CD1c-positive myeloid dendritic cell (primary cell): ENCODE data around the gene NEU2.
A peak's percentile ranks its signal among the peaks of the same experiment; 100 is the strongest.
"Not testable (repeated sequence)": the region's sequence is repeated elsewhere in the genome, so short reads cannot be mapped to it uniquely, and the experiment has no call there.

ENCODE experiments used
- DNase-seq: peaks from one replicate; pipeline ENCODE4 v3.0.0-alpha.2; 2016; ENCODE audit errors: extremely low spot score

NEU2 gene

DNA sequence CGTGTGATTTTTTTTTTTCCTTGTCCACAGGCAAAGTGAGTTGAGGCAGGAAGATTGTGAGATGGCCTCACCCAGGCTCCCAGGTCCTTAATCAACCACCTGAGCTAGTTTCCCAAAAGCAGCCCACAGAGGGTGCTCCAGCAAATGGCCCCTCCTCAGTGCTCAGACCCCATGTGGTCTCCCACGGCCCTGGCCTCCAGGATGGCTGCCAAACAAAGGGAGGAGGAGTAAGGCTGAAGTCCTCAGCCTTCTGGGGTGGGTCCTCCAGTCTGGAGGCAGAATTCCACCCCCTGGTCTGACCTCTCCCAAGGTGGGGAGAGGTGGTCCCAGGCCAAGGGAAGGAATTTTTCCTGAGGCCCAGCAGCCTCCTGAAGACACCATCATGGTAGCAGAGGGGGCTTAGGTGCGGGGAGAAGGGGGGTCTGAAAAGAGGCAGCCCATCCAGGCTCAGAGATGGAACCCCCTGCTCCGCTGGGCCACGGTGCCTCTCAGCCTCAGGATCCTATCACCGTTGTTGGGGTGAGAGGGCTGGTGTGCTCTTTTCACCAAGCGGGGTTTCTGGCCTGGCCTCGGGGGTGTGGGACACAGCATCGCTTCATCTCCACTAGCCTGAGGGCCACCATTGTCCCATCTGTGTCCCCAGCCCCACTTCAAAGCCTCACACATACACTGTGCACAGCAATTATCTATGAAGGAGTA, 21.8 kb upstream of the NEU2 start:
- DNase-seq, result no peak

DNA sequence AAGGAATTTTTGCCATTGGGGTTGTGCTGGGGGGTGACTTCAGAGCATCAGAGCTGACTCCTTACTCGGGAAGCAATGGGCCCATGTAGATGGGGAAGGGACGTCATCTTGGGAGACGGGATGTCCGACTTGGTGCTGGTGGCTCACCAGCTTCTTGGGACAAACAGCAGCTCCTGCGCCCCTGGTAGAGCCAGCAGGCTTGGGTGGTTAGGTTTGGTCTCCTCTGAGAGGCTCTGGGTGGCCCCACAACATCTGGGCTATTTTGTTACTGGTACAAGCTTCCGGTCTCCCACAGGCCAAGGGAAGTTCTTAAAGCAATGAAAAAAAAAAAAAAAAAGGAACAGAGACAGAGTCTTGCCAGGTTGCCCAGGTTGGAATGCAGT, 21.2 kb upstream of the NEU2 start:
- DNase-seq, result no peak

DNA sequence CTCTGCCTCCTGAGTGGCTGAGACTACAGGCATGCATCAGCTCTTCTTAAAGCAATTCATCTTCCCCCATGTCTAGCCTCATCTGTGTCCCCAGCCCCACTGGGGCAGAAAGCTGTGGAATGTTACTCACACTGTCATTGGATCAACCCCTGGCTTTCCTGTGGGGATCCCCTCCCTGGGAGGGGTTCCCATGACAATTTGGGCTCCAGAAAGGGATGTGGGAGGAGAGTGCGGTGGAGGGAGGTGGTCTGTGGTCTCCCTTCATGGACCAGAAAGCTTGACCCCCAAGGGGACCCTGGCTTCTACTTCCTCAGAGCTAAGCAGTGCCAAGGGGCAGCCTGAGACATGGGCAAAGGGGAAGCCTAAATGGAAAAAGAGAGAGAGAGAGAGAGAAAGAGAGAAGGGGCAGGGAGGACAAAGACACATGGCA, 20.8 kb upstream of the NEU2 start:
- no peak for DNase-seq

DNA sequence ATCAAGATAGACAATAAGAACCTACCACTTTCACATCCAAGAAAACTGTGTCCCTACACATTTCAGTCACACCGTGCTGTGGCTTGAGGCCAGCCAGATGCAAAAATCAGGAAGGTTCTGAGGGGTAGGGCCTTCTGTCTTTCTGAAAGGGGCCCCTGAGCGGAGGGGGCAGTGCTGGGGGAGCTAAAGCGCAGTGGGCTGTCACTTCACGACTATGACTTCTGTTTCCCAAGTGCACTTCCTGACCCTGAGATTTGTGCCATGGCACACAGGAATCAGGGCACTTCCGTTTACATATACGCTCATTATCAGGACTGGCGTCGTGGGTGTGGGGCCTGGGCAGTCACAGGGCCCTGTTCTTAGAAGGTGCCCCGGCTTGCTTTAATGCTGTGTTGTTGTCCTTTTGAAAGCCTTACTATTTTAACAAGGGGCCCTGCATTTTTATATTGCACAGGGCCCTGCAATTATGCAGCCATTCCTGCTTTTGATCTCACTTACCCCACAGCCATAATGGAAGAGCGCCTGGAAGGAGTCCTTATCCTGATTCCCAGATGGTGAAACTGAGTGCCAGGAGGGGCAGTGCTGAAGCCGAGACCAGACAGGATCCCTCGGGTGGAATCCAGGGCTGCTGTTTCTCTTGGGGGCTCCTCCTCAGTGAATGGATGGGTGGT, 20.0 kb upstream of the NEU2 start:
- peak; percentile 54 for DNase-seq

DNA sequence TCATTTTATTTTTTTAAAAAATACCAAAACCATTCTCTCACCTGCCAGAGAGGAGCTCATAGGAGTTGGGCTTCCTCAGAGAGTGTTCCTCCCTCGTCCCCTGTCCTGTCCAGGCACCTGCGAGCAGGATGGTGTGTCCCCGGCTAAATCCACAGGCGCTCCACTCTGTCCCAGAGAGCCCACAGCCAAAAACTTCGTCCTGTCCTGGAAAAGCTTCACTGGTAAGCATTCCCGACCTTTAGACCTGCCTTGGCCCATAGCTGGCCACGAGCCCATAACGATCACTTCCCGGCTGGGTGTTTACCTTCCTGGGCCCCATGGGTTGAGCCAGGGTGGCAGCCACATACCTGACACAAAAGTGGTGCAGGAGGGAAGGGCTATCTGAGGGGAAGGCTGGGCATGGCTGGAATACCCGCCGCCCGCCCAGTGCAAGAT, 19.4 kb upstream of the NEU2 start, which contains the start of gene NGEF:
TSS of gene NGEF (minus strand) at position 230 of the 435 bp plus-strand sequence. CDS start 38,366 bp downstream, outside the sequence.
- DNase-seq, result no peak

DNA sequence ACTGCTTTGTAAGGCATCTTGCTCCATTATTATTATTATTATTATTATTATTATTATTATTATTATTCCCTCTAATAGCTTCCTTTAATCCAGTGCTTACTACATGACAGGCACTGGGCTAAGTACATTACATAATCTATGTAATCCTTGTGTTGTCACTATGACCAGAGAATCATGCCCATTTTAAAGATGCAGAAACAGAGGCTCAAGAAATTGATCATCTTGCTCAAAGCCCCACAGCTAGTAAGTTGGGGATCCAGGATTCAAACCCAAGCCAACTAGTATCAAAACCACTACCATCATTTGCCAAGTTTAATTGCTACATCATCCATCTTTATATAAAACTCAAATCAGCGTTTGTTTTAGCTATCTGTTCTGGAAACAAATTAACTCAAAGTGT, 18.8 kb upstream of the NEU2 start:
- DNase-seq, result no peak

DNA sequence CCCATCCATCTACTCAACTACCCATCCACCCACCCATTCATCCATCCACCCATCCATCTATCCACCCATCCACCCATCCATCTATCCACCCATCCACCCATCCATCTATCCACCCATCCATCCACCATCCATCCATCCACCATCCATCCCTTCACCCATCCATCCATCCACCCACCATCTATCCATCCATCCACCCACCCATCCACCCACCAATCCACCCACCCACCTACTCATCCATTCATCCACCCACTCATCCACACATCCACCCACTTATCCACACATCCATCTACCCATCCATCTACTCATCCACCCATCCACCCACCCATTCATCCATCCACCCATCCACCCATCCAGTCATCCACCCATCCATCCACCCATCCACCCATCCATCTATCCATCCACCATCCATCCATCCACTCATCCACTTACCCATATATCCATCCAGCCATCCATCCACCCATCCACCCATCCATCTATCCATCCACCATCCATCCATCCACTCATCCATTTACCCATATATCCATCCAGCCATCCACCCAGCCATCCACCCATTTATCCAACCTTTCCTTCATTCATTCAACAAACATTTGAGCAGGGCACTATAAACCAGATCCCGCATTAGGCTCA, 17.3 kb upstream of the NEU2 start:
- DNase-seq, result no peak

DNA sequence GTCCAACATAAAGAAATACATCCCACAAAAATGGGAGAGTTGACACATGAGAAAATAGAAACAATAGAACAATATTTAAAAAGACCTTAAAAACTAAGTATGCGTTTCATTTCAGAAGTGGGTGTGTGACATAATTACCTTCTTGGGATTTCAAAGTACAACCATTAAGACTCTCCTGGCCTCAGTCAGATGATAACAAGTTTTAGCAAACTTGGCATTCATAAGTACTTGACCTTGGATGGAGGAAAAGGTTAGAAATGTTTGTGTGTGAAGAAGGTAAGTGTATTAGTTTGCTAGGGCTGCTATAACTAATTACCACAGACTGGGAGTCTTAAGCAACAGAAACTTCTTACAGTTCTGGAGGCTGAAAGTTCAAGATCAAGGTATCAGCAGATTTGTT, 14.5 kb upstream of the NEU2 start:
- DNase-seq, result no peak

DNA sequence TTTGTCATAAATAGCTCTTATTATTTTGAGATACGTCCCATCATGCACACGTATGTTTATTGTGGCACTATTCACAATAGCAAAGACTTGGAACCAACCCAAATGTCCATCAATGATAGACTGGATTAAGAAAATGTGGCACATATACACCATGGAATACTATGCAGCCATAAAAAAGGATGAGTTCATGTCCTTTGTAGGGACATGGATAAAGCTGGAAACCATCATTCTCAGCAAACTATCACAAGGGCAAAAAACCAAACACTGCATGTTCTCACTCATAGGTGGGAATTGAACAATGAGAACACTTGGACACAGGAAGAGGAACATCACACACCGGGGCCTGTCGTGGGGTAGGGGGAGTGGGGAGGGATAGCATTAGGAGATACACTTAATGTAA, 12.9 kb upstream of the NEU2 start:
- DNase-seq, result not testable (repeated sequence)

DNA sequence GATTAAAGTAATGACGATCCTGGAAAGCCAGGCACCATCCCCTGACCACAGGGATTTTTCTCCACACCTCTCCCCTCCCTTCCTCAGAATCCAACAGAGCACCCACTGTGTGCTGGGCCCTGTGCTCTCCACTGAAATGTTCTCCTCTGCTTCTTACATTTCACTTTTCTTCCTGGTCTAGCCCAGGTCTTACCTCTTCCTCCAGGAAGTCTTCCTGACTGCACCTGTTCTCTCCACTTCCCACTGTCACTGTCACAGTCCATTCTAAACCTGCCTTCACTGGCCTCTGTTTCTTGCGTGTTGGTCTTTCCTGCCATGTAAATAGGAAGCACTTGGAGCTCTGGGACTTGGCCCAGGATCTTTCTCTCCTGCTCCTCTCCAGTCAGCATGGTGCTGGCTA, 12.0 kb upstream of the NEU2 start:
- no peak for DNase-seq

DNA sequence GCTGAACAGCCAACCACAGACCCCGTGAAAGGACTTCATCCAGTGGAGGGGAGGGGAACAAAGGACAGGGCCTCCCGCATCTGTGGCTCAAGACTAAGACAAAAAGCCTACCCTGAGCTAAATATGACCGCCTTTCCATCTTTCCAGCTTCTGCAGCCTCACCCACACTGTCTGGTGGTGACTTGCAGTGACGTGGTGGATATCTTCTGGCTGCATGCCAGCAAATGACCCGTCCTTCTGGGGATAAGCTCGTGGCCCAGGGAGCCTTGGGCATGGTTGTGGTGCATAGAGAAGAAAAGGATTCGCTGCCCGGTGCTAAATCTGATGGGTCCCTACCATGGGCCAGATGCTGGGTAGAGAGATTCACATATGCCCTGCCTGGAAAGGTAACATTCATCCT, 10.7 kb upstream of the NEU2 start:
- DNase-seq, result no peak

DNA sequence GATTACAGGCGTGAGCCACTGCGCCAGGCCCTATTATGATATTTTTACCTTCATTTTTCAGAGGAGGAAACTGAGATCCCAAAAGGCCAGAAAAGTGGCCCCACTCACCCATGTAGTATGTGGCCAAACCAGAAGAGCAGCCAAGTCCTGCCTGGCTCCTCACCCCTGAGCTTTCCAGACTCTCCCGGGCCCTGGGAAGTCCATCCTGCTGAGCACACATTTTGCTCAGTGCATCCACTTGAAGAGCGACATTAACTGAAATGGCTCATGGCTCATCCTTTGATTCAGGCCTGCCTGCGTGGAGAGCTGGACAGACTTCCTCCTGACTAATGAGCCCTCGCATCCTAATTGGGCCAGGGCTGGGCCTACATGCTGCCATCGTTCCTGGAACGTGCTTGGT, 9.9 kb upstream of the NEU2 start:
- no peak for DNase-seq

DNA sequence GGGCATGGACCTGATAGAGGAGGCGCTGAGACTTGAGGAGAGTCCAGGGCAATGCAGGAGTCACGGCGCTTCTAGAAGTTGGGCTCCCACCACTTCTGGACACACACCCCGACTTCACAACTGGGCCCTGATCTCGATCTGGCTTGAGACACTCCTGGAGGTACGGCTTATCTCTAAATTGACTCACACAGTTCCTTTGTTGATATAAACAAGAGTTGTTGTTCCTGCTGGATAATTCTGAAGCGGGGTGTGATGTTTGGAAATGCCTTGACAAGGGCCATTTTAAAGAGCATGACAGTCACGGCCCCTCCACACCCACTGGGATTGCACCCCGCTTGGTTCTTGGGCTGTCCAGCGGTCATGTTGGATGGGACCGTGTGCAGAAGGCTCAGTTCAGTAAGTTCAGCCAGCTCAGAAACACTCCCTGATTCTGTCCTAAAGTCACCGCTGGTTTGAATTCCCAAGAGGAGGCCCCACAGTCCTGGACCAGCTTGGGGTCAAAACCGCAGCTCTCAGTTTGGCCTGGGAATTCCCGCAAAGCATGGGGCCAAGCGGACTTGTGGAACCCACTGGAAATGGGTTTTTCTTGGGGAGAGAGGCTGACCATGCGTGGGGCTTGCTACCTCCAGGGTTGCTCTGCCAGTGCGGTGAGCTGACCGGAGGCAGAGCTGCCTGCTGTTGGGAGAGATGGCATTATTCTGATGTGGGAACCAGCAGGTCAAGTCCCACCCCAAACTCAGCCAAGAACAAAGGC, 9.3 kb upstream of the NEU2 start:
- no peak for DNase-seq

DNA sequence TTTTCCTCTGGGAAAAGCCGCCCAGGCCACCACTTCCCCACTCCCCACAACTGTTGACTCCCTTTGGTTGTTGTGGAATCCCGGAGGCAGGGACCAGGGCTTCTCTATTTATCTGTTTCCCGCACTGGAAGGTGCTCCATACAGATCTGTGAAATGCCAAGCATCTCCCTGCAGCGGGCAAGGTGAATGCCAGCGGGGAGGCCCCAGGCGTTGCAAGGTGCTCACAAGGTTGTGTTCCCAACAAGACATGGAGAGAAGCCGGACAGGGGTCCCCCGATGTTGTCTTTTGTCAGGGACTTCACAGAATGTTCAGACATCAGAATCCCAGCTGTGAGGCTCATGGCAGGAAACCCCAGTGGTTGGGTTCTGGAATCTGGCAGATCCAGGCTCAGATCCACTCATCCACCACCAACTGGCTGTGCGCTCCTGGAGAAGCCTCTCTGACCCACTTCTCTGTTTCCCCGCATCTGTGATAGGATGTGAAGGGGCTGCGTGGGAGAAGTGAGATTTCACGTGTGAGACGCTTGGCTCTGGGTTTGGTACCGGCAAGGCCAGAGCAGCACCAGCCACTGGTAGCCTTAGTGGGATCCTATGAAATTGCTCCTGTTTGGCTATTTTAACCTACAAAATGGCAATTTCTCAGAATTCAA, 8.6 kb upstream of the NEU2 start:
- DNase-seq, result no peak

DNA sequence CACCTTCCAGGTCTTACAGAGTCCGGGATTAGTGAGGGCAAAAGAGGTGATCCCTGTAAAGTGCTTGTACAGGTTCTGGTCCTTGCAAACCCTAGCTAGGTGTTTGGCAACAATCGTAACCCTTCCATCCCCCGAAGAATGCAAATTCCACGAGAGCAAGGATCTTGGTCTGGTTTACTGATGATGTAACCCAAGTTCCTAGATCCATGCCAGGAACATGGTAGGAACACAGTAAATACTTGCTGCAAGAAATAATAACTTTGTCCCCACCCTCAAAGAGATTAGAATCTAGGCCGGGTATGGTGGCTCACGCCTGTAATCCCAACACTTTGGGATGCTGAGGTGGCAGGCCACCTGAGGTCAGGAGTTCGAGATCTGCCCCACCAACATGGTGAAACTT, 6.8 kb upstream of the NEU2 start:
- no peak for DNase-seq

DNA sequence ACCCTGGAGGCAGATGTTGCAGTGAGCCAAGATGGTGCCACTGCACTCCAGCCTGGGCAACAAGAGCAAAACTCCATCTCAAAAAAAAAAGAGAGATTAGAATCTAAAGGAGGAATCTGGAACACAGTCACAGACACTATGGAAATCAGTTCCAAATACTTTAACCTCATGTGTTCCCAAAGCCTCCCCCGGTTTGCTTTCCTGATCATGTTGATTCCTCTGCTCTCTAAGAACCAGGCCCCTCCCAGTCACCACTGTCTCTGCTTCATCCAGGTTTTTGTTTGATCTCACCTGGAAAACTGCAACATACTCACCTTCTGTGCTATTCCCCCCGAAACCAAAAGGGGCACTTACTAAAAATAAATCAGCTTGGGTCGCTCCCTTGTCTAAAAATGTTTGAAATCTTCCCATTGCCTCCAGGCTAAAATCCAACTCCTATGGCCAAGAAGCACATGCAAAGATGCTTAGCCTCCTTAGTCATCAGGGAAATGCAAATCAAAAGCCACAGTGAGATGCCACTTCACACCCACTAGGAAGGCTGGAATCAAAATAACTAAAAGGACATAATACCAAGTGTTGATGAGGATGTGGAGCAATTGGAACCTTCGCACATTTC, 6.2 kb upstream of the NEU2 start:
- no peak for DNase-seq

DNA sequence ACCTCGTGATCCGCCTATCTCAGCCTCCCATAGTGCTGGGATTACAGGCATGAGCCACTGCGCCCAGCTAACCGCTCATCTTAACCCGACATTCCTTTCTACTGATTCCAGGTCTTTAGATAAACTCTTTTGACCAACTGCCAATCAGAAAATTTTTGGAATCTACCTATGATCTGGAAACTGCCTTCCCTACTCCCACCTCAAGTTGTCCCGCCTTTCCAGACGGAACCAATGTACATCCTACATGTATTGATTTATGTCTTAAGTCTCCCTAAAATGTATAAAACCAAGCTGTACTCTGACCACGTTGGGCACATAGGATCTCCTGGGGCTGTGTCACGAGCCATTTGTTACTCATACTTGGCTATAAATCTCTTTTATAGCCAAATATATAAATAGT, 3.2 kb upstream of the NEU2 start:
- no peak for DNase-seq

DNA sequence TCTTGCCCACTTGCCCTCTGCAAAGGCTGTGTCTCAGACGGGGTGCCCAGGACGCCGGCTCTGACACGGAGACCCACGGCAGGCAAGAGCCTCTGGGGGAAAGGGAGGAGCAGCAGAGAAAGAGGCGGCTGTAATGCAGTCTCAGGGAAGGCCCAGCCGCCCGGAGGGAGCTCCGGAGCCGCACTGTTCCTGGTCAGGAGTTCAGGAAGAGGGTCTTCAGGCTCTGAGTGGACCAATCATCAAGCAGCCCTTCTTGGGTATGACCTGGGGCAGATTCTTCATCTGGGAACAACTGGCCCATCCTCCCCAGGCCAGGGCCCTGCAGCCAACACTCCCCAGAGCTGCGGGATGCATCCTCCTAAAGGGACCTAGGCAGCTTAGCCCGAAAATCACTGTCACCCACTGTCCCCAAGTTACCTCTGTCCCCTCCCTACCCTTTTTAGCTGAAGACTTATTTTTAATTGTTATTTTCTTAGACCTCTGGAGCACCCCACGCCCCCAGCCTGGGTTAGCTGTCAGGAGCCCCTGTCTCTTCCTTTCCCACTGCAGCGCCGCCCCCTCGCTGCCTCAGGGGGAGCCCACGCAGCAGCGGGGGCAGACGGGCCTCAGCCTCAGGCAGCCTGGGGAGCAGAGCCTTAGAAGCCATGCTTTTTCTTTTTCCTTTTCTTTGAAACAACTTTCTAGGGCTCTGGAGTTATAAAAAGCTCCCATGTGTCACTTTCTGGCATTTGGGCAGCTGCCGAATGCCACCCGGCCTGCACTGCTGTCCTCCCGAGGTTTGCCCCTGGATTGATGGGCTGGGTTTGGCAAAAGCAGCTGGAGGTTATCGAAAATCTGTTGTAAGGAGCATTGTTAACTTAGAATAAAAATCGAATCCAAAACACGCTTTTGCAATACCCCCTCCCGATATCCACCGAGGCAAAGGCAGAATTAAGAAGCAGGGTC, 644 bp upstream of the NEU2 start:
- no peak for DNase-seq

DNA sequence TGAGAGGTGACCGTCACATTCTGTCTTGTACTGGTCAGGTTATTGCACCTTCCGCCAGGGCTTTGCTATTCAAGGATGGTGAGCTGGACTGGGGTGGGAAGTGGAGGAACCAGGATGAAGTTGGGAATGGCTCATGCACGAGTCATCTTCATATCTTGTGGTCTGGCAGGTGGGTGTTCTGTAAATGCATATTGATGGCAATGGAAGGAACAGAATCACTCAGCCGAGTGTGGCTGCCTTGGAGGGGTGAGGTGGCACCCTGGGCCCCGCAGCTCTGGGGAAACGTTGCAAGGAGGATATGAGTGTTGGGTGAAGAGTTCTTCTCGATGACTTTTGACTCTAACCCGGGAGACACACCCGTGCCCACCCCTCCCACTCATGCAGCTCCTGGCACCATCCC, 1.2 kb downstream of the NEU2 start:
- DNase-seq, result no peak
